OCI-LY3 (cell line): ENCODE data around the gene VOPP1.
"Not testable (repeated sequence)": the region's sequence is repeated elsewhere in the genome, so short reads cannot be mapped to it uniquely, and the experiment has no call there.

Experiments
- H2AFZ ChIP-seq: fragments of 200-600, 300-600 bp; shearing (Covaris generic); 2 replicates; pipeline ENCODE4 v1.6.0; 2014; ENCODE audit warnings: antibody characterized with exemption, low read depth, low read length
- H3K27ac ChIP-seq: fragments of 200-600, 300-600 bp; sonication (generic); 2 replicates; pipeline ENCODE4 v1.5.1; 2014; ENCODE audit warnings: mild to moderate bottlenecking, low read length, moderate library complexity, mixed read lengths
- H3K27me3 ChIP-seq: fragments of 200-600, 300-600 bp; sonication (generic); 2 replicates; pipeline ENCODE4 v1.6.1; 2014; ENCODE audit warnings: low read depth, low read length, mixed read lengths
- H3K36me3 ChIP-seq: fragments of 200-600, 300-600 bp; sonication (generic); replicated peaks from 2 replicates; pipeline ENCODE3; 2014; ENCODE audit warnings: low read depth, low read length, mixed read lengths
- H3K4me1 ChIP-seq: fragments of 300-600, 200-600 bp; sonication (generic); 2 replicates; pipeline ENCODE4 v1.6.1; 2014; ENCODE audit warnings: low read length, mixed read lengths
- H3K4me2 ChIP-seq: fragments of 200-600, 300-600 bp; sonication (generic); 2 replicates; pipeline ENCODE4 v1.6.1; 2014; ENCODE audit warnings: low read length, mixed read lengths
- H3K4me3 ChIP-seq: fragments of 300-600, 200-600 bp; sonication (generic); 2 replicates; pipeline ENCODE4 v1.5.1; 2014; ENCODE audit warnings: antibody characterized with exemption, mild to moderate bottlenecking, low read length, moderate library complexity
- H3K79me2 ChIP-seq: fragments of 300-600, 200-600 bp; shearing (Covaris generic); 2 replicates; pipeline ENCODE4 v1.6.1; 2014; ENCODE audit warnings: mild to moderate bottlenecking, low read length, mixed read lengths
- H3K9ac ChIP-seq: fragments of 300-600, 200-600 bp; shearing (Covaris generic); 2 replicates; pipeline ENCODE4 v1.6.0; 2014; ENCODE audit warnings: mild to moderate bottlenecking, low read length, moderate library complexity
- H3K9me3 ChIP-seq: fragments of 200-600, 300-600 bp; shearing (Covaris generic); 2 replicates; pipeline ENCODE4 v1.6.1; 2014; ENCODE audit warnings: low read length, mixed read lengths; ENCODE audit not compliant: insufficient read depth
- H4K20me1 ChIP-seq: fragments of 200-600, 300-600 bp; sonication (generic); 2 replicates; pipeline ENCODE4 v1.6.1; 2016; ENCODE audit warnings: low read length, mixed read lengths; ENCODE audit not compliant: insufficient read depth
- EZH2phosphoT487 ChIP-seq: fragments of 200-600 bp; shearing (Covaris generic); IDR thresholded peaks from 2 replicates; pipeline ENCODE4 v1.6.1; 2018; ENCODE audit warnings: antibody characterized with exemption, mixed run types, low read depth
- TF ChIP-seq, protein P1 (sequence below): fragments of 200-600, 300-600 bp; sonication (generic); IDR thresholded peaks from 2 replicates; pipeline ENCODE4 v1.5.1; 2014; ENCODE audit warnings: antibody characterized with exemption, low read length, low read depth

Gene VOPP1

DNA sequence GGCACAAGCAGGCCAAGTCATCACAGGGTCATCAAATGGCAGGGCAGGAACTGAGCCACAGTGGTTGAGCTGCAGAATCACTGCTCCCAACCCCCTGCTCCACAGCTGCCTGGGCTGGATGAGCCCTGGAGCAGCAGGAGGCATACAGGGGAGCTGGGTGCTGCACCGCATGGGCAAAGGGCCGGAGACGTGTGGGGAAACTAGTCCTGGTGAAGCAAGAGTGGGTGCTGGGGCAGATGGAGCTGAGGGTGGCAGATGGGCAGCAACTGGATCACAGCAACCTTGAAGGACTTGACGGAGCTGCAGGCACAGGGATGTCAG is 16.0 kb upstream of the VOPP1 start:
- Histone ChIP-seq H3K27me3 (peaks cover 31% of the 10 kb centered on the region), H3K4me1 (peaks cover 19% of the 10 kb centered on the region), H3K36me3 (no peaks in the 10 kb centered on the region), H3K9me3 (no peaks in the 10 kb centered on the region), H2AFZ (no peak overlapping the region), H3K27ac (no peak overlapping the region), H3K4me3 (no peak overlapping the region), H4K20me1 (no peaks in the 10 kb centered on the region), H3K9ac (no peak overlapping the region), H3K4me2 (no peak overlapping the region), H3K79me2 (no peaks in the 10 kb centered on the region)
- TF ChIP-seq, protein P1, sequence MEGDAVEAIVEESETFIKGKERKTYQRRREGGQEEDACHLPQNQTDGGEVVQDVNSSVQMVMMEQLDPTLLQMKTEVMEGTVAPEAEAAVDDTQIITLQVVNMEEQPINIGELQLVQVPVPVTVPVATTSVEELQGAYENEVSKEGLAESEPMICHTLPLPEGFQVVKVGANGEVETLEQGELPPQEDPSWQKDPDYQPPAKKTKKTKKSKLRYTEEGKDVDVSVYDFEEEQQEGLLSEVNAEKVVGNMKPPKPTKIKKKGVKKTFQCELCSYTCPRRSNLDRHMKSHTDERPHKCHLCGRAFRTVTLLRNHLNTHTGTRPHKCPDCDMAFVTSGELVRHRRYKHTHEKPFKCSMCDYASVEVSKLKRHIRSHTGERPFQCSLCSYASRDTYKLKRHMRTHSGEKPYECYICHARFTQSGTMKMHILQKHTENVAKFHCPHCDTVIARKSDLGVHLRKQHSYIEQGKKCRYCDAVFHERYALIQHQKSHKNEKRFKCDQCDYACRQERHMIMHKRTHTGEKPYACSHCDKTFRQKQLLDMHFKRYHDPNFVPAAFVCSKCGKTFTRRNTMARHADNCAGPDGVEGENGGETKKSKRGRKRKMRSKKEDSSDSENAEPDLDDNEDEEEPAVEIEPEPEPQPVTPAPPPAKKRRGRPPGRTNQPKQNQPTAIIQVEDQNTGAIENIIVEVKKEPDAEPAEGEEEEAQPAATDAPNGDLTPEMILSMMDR: no peak
- no peak for TF ChIP-seq EZH2phosphoT487

DNA sequence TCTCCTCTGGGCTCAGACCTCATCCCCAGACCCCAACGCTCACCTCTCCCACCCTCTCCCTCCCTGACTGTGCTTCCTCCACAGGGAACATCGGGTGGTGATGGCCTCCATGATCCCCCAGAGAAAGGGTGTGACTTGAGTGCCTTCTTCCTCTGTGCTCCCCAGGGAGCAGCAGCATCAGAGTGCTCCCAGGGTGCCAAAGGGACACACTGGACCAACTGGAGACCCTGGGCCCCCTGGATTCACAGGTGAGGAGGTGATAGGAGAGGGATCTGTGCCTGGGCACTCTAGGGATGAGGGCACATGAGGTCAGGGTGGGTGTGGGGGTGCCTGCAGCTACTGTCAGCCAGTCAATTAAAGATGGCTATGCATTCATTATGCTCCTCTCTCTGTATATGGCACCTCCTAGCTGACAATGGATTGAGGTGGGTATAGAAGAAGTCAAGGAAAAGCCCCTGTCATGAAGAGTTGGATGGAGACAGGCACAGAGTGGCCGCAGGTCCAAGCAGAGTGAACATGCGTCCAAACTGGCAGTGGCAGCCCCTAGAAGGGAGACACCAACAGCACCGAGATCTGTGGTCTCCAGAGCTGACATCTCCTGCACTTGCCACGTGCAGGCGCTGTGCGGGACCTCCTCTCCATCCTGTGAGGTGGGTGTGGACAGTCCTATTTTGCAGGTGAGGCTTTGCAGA is 15.5 kb upstream of the VOPP1 start:
- no peak overlapping the region for H3K4me2 ChIP-seq
- no peak for TF ChIP-seq EZH2phosphoT487
- TF ChIP-seq, protein P1: no peak
- H2AFZ ChIP-seq: no peak overlapping the region

DNA sequence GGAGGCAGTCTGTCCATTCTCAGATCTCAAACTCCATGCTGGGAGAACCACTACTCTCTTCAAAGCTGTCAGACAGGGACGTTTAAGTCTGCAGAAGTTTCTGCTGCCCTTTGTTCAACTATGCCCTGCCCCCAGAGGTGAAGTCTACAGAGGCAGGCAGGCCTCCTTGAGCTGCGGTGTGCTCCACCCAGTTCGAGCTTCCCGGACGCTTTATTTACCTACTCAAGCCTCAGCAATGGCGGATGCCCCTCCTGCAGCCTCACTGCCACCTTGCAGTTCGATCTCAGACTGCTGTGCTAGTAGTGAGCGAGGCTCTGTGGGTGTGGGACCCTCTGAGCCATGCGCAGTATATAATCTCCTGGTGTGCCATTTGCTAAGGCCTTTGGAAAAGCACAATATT is 10.4 kb upstream of the VOPP1 start:
- H3K27ac ChIP-seq: not testable (repeated sequence)

More for the DNA sequence above, 15.5 kb upstream of the VOPP1 start:
- Histone ChIP-seq H3K79me2 (no peaks in the 10 kb centered on the region), H3K36me3 (no peaks in the 10 kb centered on the region), H3K27me3 (peaks cover 31% of the 10 kb centered on the region), H3K4me3 (no peak overlapping the region), H3K9me3 (no peaks in the 10 kb centered on the region), H3K9ac (no peak overlapping the region), H3K4me1 (peaks cover 16% of the 10 kb centered on the region), H3K27ac (no peak overlapping the region), H4K20me1 (no peaks in the 10 kb centered on the region)

DNA sequence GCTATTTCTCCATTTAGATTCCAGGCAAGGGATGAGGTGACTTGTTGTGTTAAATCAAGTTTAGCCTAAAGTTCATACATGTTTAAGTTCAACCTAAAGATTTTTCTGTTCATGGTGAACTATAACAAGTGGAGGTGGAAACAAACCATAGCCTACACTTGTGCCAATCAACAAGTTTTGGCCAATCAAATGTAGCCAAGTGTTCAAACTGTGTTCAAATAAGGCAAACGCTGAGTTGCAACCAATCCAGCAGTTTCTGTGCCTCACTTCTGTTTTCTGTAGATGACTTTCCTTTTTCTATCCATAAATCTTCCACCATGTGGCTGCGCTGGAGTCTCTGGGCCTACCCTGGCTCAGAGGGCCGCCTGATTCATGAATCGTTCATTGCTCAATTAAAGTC is 4.5 kb upstream of the VOPP1 start:
- peaks cover 16% of the 10 kb centered on the region for H3K4me1 ChIP-seq
- H3K79me2 ChIP-seq: peaks cover 26% of the 10 kb centered on the region
- no peak overlapping the region for H3K4me2 ChIP-seq
- H3K36me3 ChIP-seq: no peaks in the 10 kb centered on the region
- no peaks in the 10 kb centered on the region for H3K27me3 ChIP-seq
- no peak overlapping the region for H3K27ac ChIP-seq
- H3K9me3 ChIP-seq: no peaks in the 10 kb centered on the region
- H4K20me1 ChIP-seq: no peaks in the 10 kb centered on the region
- H3K4me3 ChIP-seq: no peak overlapping the region
- H2AFZ ChIP-seq: no peak overlapping the region
- H3K9ac ChIP-seq: no peak overlapping the region
- TF ChIP-seq EZH2phosphoT487: no peak
- TF ChIP-seq, protein P1: no peak

More for the DNA sequence above, 10.4 kb upstream of the VOPP1 start:
- not testable (repeated sequence) for H3K79me2 ChIP-seq, H3K4me1 ChIP-seq, H3K4me2 ChIP-seq, H2AFZ ChIP-seq, H3K9ac ChIP-seq, H4K20me1 ChIP-seq, H3K9me3 ChIP-seq, H3K36me3 ChIP-seq, H3K4me3 ChIP-seq
- peaks cover 13% of the 10 kb centered on the region for H3K27me3 ChIP-seq

DNA sequence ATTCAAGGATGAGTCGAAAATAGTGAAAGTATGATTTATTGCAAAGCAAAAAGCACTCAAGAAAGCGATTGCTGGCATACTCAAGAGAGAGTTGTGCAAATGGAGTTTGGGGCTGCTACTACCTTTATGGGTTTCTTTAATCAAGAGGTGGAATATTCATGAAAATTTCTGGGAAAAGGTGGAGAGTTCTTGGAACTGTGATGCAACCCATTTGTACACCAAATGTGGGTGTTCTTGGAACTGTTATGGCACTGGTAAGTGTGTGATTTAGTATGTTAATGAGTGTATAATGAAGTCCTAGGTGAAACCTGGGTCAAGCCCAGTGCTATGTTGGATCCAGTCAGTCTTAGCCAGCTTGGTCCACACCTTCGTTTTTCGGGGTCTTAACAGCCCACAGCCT is 3.4 kb upstream of the VOPP1 start:
- H3K27me3 ChIP-seq: no peaks in the 10 kb centered on the region
- no peak overlapping the region for H3K9ac ChIP-seq
- H3K79me2 ChIP-seq: peaks cover 37% of the 10 kb centered on the region
- H4K20me1 ChIP-seq: no peaks in the 10 kb centered on the region
- peaks cover 16% of the 10 kb centered on the region for H3K4me1 ChIP-seq
- H3K27ac ChIP-seq: no peak overlapping the region
- no peak overlapping the region for H3K4me3 ChIP-seq
- H3K36me3 ChIP-seq: peaks cover 5% of the 10 kb centered on the region
- no peaks in the 10 kb centered on the region for H3K9me3 ChIP-seq
- TF ChIP-seq, protein P1: no peak
- TF ChIP-seq EZH2phosphoT487: no peak
- H3K4me2 ChIP-seq: no peak overlapping the region
- no peak overlapping the region for H2AFZ ChIP-seq
